Measurements from ENCODE around the gene CDCA4.

Gene CDCA4

DNA sequence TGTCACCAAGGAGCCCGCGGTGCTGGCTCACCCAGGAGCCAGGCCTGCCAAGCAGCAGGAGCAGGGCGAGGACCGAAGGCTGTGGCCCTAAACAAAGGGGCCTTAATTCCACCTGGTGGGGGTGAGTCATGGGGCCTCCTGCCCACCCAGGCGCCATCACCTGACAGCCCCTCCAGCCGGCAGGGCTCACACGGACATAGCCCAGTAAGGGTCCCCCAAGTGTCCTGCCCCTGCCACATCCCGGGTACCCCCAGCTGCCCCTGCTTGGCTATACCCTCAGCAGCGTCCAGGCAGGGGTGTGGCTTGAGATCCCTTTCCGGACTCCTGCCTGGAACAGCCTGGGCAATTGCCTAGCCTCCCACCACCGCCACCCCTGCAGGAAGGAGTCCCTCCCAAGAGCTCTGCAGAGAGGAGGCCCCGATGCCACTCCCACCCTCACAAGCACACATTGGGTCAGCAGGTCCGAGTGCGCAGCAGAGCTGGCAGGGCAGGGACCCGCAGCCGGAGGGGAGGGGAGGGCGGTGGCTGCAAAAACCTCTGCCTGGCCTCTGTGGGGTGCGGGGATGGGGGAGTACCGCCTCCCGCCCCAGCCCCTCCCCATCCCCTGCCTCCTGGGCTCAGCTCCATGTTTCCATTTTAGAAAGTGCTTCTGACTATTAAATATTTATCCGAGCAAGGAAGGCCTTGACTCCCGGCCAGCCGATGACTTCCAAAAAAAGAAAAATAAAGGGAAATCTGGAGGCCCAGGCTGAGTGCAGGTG is 47.3 kb downstream of the CDCA4 start:
- peak; percentile 77 for DNase-seq

DNA sequence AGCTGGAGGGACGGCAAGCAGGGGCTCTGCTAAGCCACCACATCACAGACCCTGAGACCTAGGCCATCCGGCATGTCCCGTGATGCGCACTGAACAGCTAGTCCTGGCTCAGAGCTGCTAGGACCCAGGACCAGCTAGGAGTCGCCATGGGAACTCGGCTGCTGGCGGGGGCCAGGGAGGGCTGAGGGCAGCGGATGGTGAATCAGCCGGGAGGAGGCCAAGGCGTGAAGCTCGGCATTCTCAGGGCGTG is 47.8 kb downstream of the CDCA4 start:
- peak; percentile 95 for DNase-seq

GRCh38 chr14:104972301-104973134 is 48.4 kb downstream of the CDCA4 start:
- DNase-seq, result no peak

DNA sequence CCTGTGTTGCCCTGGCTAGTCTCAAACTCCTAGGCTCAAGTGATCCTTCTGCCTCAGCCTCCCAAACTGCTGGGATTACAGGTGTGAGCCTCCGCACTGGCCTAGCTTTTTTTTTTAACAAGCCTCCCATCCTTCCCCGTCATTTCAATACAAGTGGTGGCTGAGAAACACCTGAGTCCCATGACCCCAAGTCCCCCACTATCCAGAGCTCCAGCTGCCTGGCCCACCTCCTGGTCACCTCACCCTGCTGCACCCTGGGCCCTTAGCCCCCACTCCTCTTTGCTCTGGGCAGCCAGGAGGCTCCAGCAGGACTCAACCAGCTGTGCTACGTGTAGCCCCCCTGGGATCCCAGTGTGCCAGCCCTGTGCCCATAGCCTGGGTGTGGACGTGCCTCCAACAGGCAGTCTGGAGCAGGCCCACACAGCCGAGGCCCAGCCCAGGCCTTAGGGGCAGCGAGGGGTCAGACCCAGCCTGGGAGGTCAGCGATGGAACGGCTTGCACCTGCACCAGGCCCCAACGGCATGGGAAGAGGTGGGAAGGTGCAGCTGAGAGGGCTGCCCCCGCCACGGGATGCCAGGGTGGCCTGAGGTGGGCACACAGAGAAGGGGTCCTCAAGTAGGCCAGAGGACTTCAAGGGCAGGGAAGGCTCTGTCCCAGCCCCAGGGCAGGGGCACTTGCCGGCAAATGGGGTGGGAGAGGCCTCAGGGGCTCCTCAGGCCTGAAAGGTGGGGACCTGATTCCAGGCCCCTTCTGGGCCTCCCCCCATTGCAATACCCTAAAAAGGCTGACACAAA is 49.2 kb downstream of the CDCA4 start:
- DNase-seq, result no peak

- peak; percentile 85 for DNase-seq
Observed at GRCh38 chr14:104970231-104971068, 50.4 kb downstream of the CDCA4 start.

DNA sequence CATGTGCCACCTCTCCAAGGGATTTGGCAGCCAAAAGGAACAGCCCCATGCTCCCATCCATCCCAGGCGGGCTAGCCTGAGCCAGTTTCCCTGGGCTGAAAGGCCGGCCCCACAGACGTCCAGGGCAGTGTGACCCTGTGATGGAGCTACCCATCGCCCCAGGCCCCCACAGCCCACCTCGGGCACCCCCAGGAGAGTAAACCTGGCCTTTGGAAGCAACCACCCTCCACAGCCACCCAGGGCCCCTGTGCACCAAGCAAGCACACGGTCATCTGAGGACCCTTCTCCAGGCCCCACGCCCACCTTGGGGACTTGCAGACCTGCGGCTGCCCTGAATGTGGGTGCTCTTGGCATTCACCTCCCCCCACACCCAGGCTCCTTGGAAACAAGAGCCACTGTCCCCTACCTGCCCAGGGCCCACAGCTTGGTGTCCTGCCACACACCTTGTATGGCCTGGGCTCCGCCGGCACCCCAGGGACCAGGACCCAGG is 51.1 kb downstream of the CDCA4 start:
- DNase-seq, result no peak

- peak; percentile 21 for DNase-seq
Observed at GRCh38 chr14:104968541-104969401, 52.1 kb downstream of the CDCA4 start.

DNA sequence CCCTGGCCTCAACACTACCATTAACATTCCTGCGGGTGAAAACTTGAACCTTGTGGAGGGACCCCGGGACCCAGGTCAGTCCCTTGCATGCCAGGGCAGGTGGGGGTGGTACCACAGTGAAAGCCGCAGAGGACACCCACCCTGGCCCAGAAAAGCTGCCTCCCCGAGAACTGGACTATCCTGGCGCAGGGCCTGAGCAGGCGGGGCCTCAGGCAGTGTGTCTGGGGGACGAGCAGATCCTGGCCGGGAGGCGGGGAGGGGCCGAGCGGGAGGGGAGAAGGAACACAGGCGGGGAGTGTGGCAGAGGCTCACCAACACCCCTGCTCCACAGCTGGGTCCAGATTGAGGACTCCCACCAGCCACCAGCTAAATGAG is 52.7 kb downstream of the CDCA4 start:
- DNase-seq, result peak; percentile 60

GRCh38 chr14:104967386-104968152 is 53.3 kb downstream of the CDCA4 start:
- peak; percentile 29 for DNase-seq

- no peak for DNase-seq
Observed at GRCh38 chr14:104966981-104967385, 53.9 kb downstream of the CDCA4 start.

- DNase-seq, result no peak
Observed at GRCh38 chr14:104966261-104966865, 54.5 kb downstream of the CDCA4 start.

- no peak for DNase-seq
Observed at GRCh38 chr14:104965561-104966231, 55.2 kb downstream of the CDCA4 start.

DNA sequence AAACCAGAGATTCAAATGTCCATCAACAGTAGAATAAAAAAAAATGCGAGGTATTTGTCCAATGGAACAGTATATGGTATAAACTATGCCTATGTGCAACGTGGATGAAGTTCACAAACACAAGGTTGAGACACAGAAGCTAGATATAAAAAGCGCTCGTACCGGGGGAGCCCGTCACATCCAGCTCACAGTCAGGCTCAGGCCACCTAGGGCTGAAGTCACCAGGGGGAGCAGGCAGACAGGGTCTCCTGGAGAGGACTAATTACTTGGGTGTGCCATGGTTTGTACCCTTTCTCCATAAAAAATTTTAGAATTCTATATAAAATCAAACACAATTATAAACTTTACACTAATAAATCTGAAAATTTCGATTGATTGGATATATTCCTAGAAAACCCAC is 56.3 kb downstream of the CDCA4 start:
- no peak for DNase-seq

All from fibroblast of skin of right quadriceps (primary cell).